Ovary (tissue), 9 donors: Measurements from ENCODE around the gene CACNA1C. TPM values are rescaled to one million over a fixed set of nuclear protein-coding genes. Genes with fewer than 3 reads are reported as not detected.

ENCODE experiments used
- DNase-seq, 5 donors: peaks; one replicate each; pipeline ENCODE4 v3.0.0-alpha.2; 2019 to 2020
- H3K27ac ChIP-seq, 2 donors: fragments of 200-600 bp; one replicate each; pipeline versions ENCODE4 v1.5.1 to v1.8.0; 2019 to 2022
- H3K27me3 ChIP-seq: fragments of 200-600 bp; one replicate; pipeline ENCODE4 v1.8.0; 2022
- H3K36me3 ChIP-seq: fragments of 200-600 bp; sonication (generic); one replicate; pipeline ENCODE4 v1.5.1; 2019
- H3K4me1 ChIP-seq: one replicate; pipeline ENCODE4 v1.8.1; 2013; ENCODE audit warnings: mild to moderate bottlenecking, moderate library complexity; ENCODE audit not compliant: insufficient read depth
- H3K4me3 ChIP-seq: fragments of 200-600 bp; sonication (generic); one replicate; pipeline ENCODE4 v1.5.1; 2017
- H3K9me3 ChIP-seq, 2 donors: fragments of 200-600 bp in 1 of 2; sonication (generic) in 1 of 2; one replicate each; pipeline versions ENCODE4 v1.5.1 to v1.8.1; 2013 to 2019; ENCODE audit warnings: mild to moderate bottlenecking in 1 of 2, moderate library complexity in 1 of 2
- EP300 ChIP-seq: sonication (generic); formaldehyde crosslinking; IDR thresholded peaks from one replicate; pipeline ENCODE4 v1.6.1; 2017; ENCODE audit warnings: antibody characterized with exemption
- POLR2A ChIP-seq: fragments of 450-650 bp; IDR thresholded peaks from one replicate; pipeline ENCODE4 v1.6.1; 2017; ENCODE audit warnings: antibody characterized with exemption, mild to moderate bottlenecking, moderate library complexity
- WGBS, 3 donors: extraction: QIAGEN DNeasy Blood & Tissue Kit in 1 of 3; methylation state at CpG; one replicate each; pipeline versions ENCODE4 v1.1.5 to v1.1.7; 2013 to 2017; 5-methylcytosine and 5-hydroxymethylcytosine counted together
- intact Hi-C, 4 donors: fragments of 100-400 bp; cut with DNase I; formaldehyde crosslinking; loops; one replicate each; pipeline versions ENCODE4 v1.11.0 to v1.15.1; 2022 to 2023
- polyA plus RNA-seq, 2 donors: library from polyadenylated mRNA; stranded (reverse); fragments of 200-250 nt in 1 of 2; fragments of 350-450 nt in 1 of 2; fragmentation: Illumina TruSeq in 1 of 2; extraction: RNeasy Lipid Tissue Mini Kit (QIAGEN cat#74804) in 1 of 2; gene quantifications; one replicate each; pipeline ENCODE4 v1.2.3, GENCODE V29; 2013 to 2014
- total RNA-seq, 7 donors: library from RNA; depleted of rRNA in 2 of 7; stranded (reverse); fragments of >200 nt in 2 of 7; fragmentation: NEBNext Ultra II Directional in 3 of 7; extraction: Animal tissue kit (Norgen Biotek cat#: 25700) in 3 of 7; gene quantifications; one replicate each; pipeline versions ENCODE4 v1.1.0 to v1.2.4, GENCODE V29; 2016 to 2023
- TF ChIP-seq, protein P1 (sequence below), 3 donors: fragments of 450-650 bp in 2 of 3; fragments of 200-600 bp in 1 of 3; IDR thresholded peaks; one replicate each; pipeline versions ENCODE4 v1.5.1 to v1.8.0; 2016 to 2022; ENCODE audit warnings: antibody characterized with exemption in 3 of 3, mild to moderate bottlenecking in 1 of 3
- donor health status: DM: no; HTN: no; CAD: no; lungs with moderate emphysema.
- donor health status: DM: no; HTN: no; CAD: no.
- donor health status: Bipolar disorder and iron deficiency.
- donor health status: DM: yes; HTN: yes; CAD: no.
- donor health status: DM: no; HTN: no; CAD: no.
- donor health status: DM: yes; HTN: yes; CAD: no.

Gene CACNA1C
- total and polyA plus RNA-seq, 9 donors, result 2.2 to 8.3 (median 3.7) TPM

DNA sequence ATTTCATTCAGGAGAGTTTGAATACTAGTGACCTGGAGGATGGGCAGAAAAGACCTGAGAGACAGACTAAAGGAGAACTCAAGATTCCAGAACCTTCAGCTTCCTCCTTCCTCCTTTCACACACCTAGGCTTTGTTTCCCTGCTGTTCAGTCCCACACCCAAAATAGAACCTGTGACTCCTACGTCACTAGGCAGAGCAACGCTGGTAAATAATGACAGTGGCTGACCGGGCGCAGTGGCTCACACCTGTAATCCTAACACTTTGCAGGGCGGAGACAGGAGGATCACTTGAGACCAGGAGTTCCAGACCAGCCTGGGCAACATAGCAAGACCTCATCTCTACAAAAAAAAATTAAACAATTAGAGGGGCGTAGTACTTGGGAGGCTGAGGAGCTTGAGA lies 575.6 kb downstream of the CACNA1C start:
- intact Hi-C loops, result loop anchor here in 1 of 4 donors (5.0 kb wide), 1 partner anchor 749 kb away; no protein-coding TSS in a partner anchor
- H3K4me3 ChIP-seq, result no peak overlapping the region
- no peak overlapping the region for H3K27ac ChIP-seq
- WGBS, 3 donors, result 95 to 98% (median 98%) methylated on average over 6 of the region's 6 CpGs
- TF ChIP-seq POLR2A, result no peak
- TF ChIP-seq, protein P1, sequence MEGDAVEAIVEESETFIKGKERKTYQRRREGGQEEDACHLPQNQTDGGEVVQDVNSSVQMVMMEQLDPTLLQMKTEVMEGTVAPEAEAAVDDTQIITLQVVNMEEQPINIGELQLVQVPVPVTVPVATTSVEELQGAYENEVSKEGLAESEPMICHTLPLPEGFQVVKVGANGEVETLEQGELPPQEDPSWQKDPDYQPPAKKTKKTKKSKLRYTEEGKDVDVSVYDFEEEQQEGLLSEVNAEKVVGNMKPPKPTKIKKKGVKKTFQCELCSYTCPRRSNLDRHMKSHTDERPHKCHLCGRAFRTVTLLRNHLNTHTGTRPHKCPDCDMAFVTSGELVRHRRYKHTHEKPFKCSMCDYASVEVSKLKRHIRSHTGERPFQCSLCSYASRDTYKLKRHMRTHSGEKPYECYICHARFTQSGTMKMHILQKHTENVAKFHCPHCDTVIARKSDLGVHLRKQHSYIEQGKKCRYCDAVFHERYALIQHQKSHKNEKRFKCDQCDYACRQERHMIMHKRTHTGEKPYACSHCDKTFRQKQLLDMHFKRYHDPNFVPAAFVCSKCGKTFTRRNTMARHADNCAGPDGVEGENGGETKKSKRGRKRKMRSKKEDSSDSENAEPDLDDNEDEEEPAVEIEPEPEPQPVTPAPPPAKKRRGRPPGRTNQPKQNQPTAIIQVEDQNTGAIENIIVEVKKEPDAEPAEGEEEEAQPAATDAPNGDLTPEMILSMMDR (IDR thresholded peaks at IDR 0.05), result no peak
- no peak for TF ChIP-seq EP300
- H3K4me1 ChIP-seq, result peaks cover 2% of the 10 kb centered on the region
- H3K36me3 ChIP-seq, result no peaks in the 10 kb centered on the region
- H3K27me3 ChIP-seq, result no peaks in the 10 kb centered on the region
- DNase-seq, result no peak
- H3K9me3 ChIP-seq, result no peaks in the 10 kb centered on the region

DNA sequence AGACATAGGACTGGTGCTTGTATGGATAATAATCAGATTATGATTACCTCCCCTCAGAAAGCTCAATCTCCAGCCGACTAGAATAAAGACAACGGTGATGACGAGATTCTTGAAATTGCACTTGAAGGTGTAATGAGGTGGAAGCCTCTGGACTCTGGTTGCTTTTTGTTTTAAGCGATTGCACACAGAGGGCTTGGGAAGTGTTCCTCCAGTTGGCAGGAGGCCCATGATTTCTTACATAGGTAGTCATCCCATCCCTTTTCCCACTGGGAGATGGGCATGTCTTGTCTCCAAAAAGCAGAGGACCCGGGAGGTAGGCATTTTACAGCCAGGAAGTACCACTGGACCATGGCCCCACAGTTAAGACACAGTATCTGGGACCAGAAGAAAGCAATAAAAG lies 576.3 kb downstream of the CACNA1C start:
- TF ChIP-seq EP300, result no peak
- TF ChIP-seq, protein P1 (IDR thresholded peaks at IDR 0.05), result no peak
- TF ChIP-seq POLR2A, result no peak
- Histone ChIP-seq H3K4me3 (no peak overlapping the region), H3K36me3 (no peaks in the 10 kb centered on the region), H3K4me1 (peaks cover 2% of the 10 kb centered on the region), H3K9me3 (no peaks in the 10 kb centered on the region), H3K27me3 (no peaks in the 10 kb centered on the region), H3K27ac (no peak overlapping the region)
- DNase-seq, result no peak
- WGBS, 3 donors, result 93 to 95% (median 95%) methylated on average over 5 of the region's 5 CpGs
- intact Hi-C loops, result loop anchor here in 1 of 4 donors (5.0 kb wide), 1 partner anchor 748 kb away; no protein-coding TSS in a partner anchor

DNA sequence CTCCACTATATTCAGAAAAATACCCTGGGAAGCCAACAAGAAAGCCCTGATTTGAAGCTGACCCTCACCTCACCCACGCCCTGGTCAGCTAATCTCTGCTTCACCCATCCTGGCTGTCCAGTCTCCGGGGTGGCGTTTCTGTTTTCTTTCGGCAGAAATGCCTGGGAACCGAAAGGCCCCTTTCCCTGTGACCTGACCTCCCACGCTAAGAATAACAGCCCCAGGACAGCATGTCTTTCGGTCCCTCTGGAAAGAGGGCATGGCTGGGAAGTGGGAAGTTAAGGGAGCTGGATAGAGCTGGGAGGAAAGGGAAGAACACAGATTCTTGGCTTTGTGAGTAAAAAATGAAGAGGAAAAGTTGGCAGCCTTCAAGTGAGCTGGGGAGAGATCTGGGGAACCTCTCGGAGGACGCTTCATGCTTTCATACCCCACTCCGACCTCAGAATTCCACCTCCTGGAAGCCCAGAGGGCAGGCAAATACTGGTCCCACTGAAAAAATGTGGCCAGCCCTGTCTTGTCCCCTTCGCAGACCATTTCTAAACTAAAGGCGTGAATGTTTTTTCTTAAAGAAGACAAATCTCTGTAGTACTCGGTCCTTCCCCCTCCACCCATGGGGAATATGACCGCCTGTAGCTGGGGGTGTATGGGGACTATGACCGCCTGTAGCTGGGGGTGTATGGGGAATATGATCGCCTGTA lies 579.0 kb downstream of the CACNA1C start:
- Histone ChIP-seq H3K4me1 (peaks cover 2% of the 10 kb centered on the region), H3K9me3 (no peaks in the 10 kb centered on the region), H3K27ac (no peak overlapping the region), H3K4me3 (no peak overlapping the region), H3K36me3 (no peaks in the 10 kb centered on the region), H3K27me3 (no peaks in the 10 kb centered on the region)
- no peak for DNase-seq
- TF ChIP-seq EP300, result no peak
- TF ChIP-seq POLR2A, result no peak
- TF ChIP-seq, protein P1 (IDR thresholded peaks at IDR 0.05), result no peak
- intact Hi-C loops, result no loop called here
- 42 to 55% (median 46%) methylated on average over 16 of the region's 16 CpGs for WGBS, 3 donors

DNA sequence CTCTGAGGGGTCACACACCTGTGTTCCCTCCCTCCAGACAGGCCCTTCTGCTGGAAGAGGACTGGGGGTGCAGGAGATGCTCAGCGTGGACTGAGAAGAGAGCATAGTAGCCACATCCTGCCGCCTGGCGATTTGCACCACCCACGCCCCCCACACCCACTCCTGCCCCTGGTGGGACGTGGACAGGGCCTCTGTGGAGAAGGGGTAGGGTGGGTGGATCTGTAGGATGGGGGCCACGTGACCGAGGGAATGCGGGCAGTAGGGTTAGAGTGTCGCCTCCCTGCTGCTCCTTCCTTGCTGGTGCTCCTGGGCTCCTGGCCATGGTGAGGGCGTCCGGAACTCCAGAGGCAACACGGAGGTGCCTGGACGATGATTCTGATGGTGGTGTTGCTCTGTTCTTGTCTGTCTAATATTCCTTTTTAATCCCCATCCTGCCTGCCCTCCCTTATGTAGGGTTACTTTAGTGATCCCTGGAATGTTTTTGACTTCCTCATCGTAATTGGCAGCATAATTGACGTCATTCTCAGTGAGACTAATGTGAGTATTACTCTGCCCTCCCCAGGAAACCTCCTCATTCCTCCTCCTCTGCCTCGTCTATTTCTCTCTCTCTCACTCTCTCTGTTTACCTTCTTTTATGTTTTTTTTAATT lies 580.5 kb downstream of the CACNA1C start:
- H3K9me3 ChIP-seq, result no peaks in the 10 kb centered on the region
- intact Hi-C loops, result no loop called here
- H3K4me1 ChIP-seq, result peaks cover 2% of the 10 kb centered on the region
- H3K27me3 ChIP-seq, result no peaks in the 10 kb centered on the region
- no peaks in the 10 kb centered on the region for H3K36me3 ChIP-seq
- WGBS, 3 donors, result 92 to 93% (median 93%) methylated on average over 16 of the region's 16 CpGs
- no peak for TF ChIP-seq EP300
- no peak for TF ChIP-seq POLR2A
- TF ChIP-seq, protein P1 (IDR thresholded peaks at IDR 0.05), result no peak
- H3K27ac ChIP-seq, result no peak overlapping the region
- DNase-seq, result no peak
- H3K4me3 ChIP-seq, result no peak overlapping the region
